ENCODE results near the gene DPP9. TPM values are rescaled to one million over a fixed set of nuclear protein-coding genes. Genes with fewer than 3 reads are reported as not detected.

The DPP9 gene
- total and polyA plus RNA-seq, 2 of the 13 experiments (the other 11 are each of a cell fraction or from before 2014, with no cell fraction given), result 8.4 to 25.8 TPM

- TF ChIP-seq, protein P1, sequence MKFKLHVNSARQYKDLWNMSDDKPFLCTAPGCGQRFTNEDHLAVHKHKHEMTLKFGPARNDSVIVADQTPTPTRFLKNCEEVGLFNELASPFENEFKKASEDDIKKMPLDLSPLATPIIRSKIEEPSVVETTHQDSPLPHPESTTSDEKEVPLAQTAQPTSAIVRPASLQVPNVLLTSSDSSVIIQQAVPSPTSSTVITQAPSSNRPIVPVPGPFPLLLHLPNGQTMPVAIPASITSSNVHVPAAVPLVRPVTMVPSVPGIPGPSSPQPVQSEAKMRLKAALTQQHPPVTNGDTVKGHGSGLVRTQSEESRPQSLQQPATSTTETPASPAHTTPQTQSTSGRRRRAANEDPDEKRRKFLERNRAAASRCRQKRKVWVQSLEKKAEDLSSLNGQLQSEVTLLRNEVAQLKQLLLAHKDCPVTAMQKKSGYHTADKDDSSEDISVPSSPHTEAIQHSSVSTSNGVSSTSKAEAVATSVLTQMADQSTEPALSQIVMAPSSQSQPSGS (CRISPR knock-in tag; IDR thresholded peaks at IDR 0.05), result no peak
- TF ChIP-seq POLR2G (IDR thresholded peaks at IDR 0.05; ENCODE audit: low read depth, low read length) (no peak), NPAS2 (CRISPR knock-in tag; IDR thresholded peaks at IDR 0.05; ENCODE audit: borderline replicate concordance) (no peak), ZNF605 (CRISPR knock-in tag; IDR thresholded peaks at IDR 0.05) (no peak), TEAD2 (CRISPR knock-in tag; IDR thresholded peaks at IDR 0.05) (no peak), JDP2 (CRISPR knock-in tag; IDR thresholded peaks at IDR 0.05; ENCODE audit: borderline replicate concordance) (no peak), ZFP36L1 (CRISPR knock-in tag; IDR thresholded peaks at IDR 0.05) (no peak), CENPT (CRISPR knock-in tag; IDR thresholded peaks at IDR 0.05; ENCODE audit: low read depth) (no peak), PBX3 (CRISPR knock-in tag; IDR thresholded peaks at IDR 0.05; ENCODE audit: borderline replicate concordance) (no peak), ZNF17 (CRISPR knock-in tag; IDR thresholded peaks at IDR 0.05) (no peak), E2F1 (CRISPR knock-in tag; IDR thresholded peaks at IDR 0.05) (no peak), MEIS1 (CRISPR knock-in tag; IDR thresholded peaks at IDR 0.05; ENCODE audit: borderline replicate concordance) (no peak)
- TF ChIP-seq, protein P2, sequence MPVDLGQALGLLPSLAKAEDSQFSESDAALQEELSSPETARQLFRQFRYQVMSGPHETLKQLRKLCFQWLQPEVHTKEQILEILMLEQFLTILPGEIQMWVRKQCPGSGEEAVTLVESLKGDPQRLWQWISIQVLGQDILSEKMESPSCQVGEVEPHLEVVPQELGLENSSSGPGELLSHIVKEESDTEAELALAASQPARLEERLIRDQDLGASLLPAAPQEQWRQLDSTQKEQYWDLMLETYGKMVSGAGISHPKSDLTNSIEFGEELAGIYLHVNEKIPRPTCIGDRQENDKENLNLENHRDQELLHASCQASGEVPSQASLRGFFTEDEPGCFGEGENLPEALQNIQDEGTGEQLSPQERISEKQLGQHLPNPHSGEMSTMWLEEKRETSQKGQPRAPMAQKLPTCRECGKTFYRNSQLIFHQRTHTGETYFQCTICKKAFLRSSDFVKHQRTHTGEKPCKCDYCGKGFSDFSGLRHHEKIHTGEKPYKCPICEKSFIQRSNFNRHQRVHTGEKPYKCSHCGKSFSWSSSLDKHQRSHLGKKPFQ (CRISPR knock-in tag; IDR thresholded peaks at IDR 0.05; ENCODE audit: insufficient replicate concordance), result no peak
- TF ChIP-seq, protein P3, sequence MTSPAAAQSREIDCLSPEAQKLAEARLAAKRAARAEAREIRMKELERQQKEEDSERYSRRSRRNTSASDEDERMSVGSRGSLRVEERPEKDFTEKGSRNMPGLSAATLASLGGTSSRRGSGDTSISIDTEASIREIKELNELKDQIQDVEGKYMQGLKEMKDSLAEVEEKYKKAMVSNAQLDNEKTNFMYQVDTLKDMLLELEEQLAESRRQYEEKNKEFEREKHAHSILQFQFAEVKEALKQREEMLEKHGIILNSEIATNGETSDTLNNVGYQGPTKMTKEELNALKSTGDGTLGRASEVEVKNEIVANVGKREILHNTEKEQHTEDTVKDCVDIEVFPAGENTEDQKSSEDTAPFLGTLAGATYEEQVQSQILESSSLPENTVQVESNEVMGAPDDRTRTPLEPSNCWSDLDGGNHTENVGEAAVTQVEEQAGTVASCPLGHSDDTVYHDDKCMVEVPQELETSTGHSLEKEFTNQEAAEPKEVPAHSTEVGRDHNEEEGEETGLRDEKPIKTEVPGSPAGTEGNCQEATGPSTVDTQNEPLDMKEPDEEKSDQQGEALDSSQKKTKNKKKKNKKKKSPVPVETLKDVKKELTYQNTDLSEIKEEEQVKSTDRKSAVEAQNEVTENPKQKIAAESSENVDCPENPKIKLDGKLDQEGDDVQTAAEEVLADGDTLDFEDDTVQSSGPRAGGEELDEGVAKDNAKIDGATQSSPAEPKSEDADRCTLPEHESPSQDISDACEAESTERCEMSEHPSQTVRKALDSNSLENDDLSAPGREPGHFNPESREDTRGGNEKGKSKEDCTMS (CRISPR knock-in tag; conservative IDR thresholded peaks at IDR 0.05), result no peak
- TF ChIP-seq, protein P4, sequence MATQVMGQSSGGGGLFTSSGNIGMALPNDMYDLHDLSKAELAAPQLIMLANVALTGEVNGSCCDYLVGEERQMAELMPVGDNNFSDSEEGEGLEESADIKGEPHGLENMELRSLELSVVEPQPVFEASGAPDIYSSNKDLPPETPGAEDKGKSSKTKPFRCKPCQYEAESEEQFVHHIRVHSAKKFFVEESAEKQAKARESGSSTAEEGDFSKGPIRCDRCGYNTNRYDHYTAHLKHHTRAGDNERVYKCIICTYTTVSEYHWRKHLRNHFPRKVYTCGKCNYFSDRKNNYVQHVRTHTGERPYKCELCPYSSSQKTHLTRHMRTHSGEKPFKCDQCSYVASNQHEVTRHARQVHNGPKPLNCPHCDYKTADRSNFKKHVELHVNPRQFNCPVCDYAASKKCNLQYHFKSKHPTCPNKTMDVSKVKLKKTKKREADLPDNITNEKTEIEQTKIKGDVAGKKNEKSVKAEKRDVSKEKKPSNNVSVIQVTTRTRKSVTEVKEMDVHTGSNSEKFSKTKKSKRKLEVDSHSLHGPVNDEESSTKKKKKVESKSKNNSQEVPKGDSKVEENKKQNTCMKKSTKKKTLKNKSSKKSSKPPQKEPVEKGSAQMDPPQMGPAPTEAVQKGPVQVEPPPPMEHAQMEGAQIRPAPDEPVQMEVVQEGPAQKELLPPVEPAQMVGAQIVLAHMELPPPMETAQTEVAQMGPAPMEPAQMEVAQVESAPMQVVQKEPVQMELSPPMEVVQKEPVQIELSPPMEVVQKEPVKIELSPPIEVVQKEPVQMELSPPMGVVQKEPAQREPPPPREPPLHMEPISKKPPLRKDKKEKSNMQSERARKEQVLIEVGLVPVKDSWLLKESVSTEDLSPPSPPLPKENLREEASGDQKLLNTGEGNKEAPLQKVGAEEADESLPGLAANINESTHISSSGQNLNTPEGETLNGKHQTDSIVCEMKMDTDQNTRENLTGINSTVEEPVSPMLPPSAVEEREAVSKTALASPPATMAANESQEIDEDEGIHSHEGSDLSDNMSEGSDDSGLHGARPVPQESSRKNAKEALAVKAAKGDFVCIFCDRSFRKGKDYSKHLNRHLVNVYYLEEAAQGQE (IDR thresholded peaks at IDR 0.05; ENCODE audit: borderline replicate concordance in 1 of 2, low read depth in 1 of 2, low read length in 2 of 2), result no peak
- TF ChIP-seq, protein P5, sequence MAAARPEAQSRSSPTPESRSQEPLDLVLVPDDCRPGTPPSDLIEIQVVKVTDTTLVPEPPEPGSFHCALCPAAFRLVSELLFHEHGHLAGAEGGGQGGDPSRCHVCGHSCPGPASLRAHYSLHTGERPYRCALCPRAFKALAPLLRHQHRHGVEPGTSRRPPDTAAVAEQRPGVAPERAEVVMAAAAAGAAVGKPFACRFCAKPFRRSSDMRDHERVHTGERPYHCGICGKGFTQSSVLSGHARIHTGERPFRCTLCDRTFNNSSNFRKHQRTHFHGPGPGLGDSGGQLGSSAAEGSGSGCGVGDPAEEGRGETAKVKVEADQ (CRISPR knock-in tag; IDR thresholded peaks at IDR 0.05; ENCODE audit: borderline replicate concordance), result no peak
Measured at GRCh38 chr19:4687396-4687795, 36.2 kb downstream of the DPP9 start (continued).
